PC-9 (cell line): ENCODE data around the gene TBC1D24. TPM values are rescaled to one million over a fixed set of nuclear protein-coding genes. Genes with fewer than 3 reads are reported as not detected.

Experiments used
- BruUV-seq: library from RNA; stranded (reverse); fragments of 400-500 nt; replicated peaks from 2 replicates; lab custom pipeline; 2021; lab: Mats Ljungman, UMichigan
- CTCF ChIA-PET: fragments of 300-600 bp; sonication (Branson Sonifier 250); formaldehyde crosslinking; loops from one replicate; lab custom pipeline; 2022; ENCODE audit warnings: antibody characterized with exemption; lab: Charles Lee
- POLR2A ChIA-PET: fragments of 300-600 bp; sonication (Branson Sonifier 250); formaldehyde crosslinking; loops from one replicate; lab custom pipeline; 2022; ENCODE audit warnings: antibody characterized with exemption; ENCODE audit not compliant: unreplicated experiment; lab: Charles Lee
- DNase-seq, 2 experiments: peaks; one replicate each; pipeline versions ENCODE4 v3.0.0 to v3.0.0-alpha.2; 2015 to 2022; ENCODE audit warnings: mixed read lengths in 1 of 2
- H2AFZ ChIP-seq: fragments of 200-600 bp; sonication (generic); 2 replicates; pipeline ENCODE4 v1.8.1; 2017; ENCODE audit warnings: antibody characterized with exemption
- H3F3A ChIP-seq: fragments of 200-600 bp; sonication (generic); 2 replicates; pipeline ENCODE4 v1.8.1; 2017; ENCODE audit warnings: antibody characterized with exemption, mild to moderate bottlenecking, low read depth; ENCODE audit not compliant: insufficient read depth
- H3K27ac ChIP-seq: fragments of 200-600 bp; sonication (generic); 2 replicates; pipeline ENCODE4 v1.6.1; 2016; ENCODE audit warnings: mixed run types
- H3K27me3 ChIP-seq: fragments of 200-600 bp; sonication (generic); 2 replicates; pipeline ENCODE4 v1.6.1; 2016; ENCODE audit warnings: low read depth, mixed run types; ENCODE audit not compliant: insufficient read depth
- H3K36me3 ChIP-seq: fragments of 200-600 bp; sonication (generic); 2 replicates; pipeline ENCODE4 v1.6.1; 2016; ENCODE audit warnings: low read depth, mixed run types
- H3K4me1 ChIP-seq: fragments of 200-600 bp; sonication (generic); replicated peaks from 2 replicates; pipeline ENCODE4 v1.6.1; 2016; ENCODE audit warnings: mixed run types; ENCODE audit not compliant: insufficient read depth
- H3K4me2 ChIP-seq: fragments of 200-600 bp; sonication (generic); 2 replicates; pipeline ENCODE4 v1.6.1; 2017; ENCODE audit warnings: mixed run types
- H3K4me3 ChIP-seq: fragments of 200-600 bp; sonication (generic); 2 replicates; pipeline ENCODE4 v1.6.1; 2016; ENCODE audit warnings: mixed run types
- H3K79me2 ChIP-seq: fragments of 200-600 bp; sonication (generic); 2 replicates; pipeline ENCODE4 v1.6.1; 2017; ENCODE audit warnings: low read depth, mixed run types
- H3K9me2 ChIP-seq: fragments of 200-600 bp; sonication (generic); 2 replicates; pipeline ENCODE4 v1.8.1; 2017; ENCODE audit warnings: mild to moderate bottlenecking; ENCODE audit not compliant: insufficient read depth
- H3K9me3 ChIP-seq: fragments of 200-600 bp; sonication (generic); 2 replicates; pipeline ENCODE4 v1.8.1; 2016; ENCODE audit warnings: low read depth; ENCODE audit not compliant: insufficient read depth
- H4K20me1 ChIP-seq: fragments of 200-600 bp; sonication (generic); 2 replicates; pipeline ENCODE4 v1.8.1; 2017; ENCODE audit not compliant: insufficient read depth
- EZH2 ChIP-seq: fragments of 200-600 bp; sonication (generic); IDR thresholded peaks from 2 replicates; pipeline ENCODE4 v1.8.0; 2017; ENCODE audit warnings: antibody characterized with exemption, low read depth
- intact Hi-C: fragments of 100-400 bp; cut with micrococcal nuclease; formaldehyde crosslinking; loops from one replicate; pipeline ENCODE4 v1.10.0; 2022; ENCODE audit not compliant: unreplicated experiment
- total RNA-seq: library from RNA; stranded (reverse); gene quantifications from 2 replicates; pipeline ENCODE4 v1.2.3, GENCODE V29; 2021
- TF ChIP-seq, protein P1 (sequence below): fragments of 200-600 bp; sonication (generic); conservative IDR thresholded peaks from 2 replicates; pipeline ENCODE4 v1.6.1; 2017; ENCODE audit warnings: mixed run types, antibody characterized with exemption, mild to moderate bottlenecking, moderate library complexity

The TBC1D24 gene
- total RNA-seq, 1 experiment from 2014 or later = 30.0 TPM

GRCh38 chr16:2492292-2492691, 17.4 kb downstream of the TBC1D24 start:
- no TSS peak for BruUV-seq
- no peaks in the 10 kb centered on the region; the same call in 1 of the 2 replicates for H3K79me2 ChIP-seq
- H3K4me2 ChIP-seq = no peak overlapping the region
- ChIA-PET CTCF (no interaction called here), POLR2A (no interaction called here)
- H3K27ac ChIP-seq = no peak overlapping the region
- TF ChIP-seq, protein P1, sequence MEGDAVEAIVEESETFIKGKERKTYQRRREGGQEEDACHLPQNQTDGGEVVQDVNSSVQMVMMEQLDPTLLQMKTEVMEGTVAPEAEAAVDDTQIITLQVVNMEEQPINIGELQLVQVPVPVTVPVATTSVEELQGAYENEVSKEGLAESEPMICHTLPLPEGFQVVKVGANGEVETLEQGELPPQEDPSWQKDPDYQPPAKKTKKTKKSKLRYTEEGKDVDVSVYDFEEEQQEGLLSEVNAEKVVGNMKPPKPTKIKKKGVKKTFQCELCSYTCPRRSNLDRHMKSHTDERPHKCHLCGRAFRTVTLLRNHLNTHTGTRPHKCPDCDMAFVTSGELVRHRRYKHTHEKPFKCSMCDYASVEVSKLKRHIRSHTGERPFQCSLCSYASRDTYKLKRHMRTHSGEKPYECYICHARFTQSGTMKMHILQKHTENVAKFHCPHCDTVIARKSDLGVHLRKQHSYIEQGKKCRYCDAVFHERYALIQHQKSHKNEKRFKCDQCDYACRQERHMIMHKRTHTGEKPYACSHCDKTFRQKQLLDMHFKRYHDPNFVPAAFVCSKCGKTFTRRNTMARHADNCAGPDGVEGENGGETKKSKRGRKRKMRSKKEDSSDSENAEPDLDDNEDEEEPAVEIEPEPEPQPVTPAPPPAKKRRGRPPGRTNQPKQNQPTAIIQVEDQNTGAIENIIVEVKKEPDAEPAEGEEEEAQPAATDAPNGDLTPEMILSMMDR = no peak
- TF ChIP-seq EZH2 = no peak
- intact Hi-C loops = no loop called here
- no peaks in the 10 kb centered on the region for H3F3A ChIP-seq
- H3K4me3 ChIP-seq = no peak overlapping the region
- no peaks in the 10 kb centered on the region for H4K20me1 ChIP-seq
- no peak for DNase-seq
- no peaks in the 10 kb centered on the region for H3K4me1 ChIP-seq
- no peak overlapping the region for H2AFZ ChIP-seq
- no peaks in the 10 kb centered on the region for H3K9me2 ChIP-seq
- H3K36me3 ChIP-seq = no peaks in the 10 kb centered on the region
- H3K9me3 ChIP-seq = no peaks in the 10 kb centered on the region
- H3K27me3 ChIP-seq = no peaks in the 10 kb centered on the region

GRCh38 chr16:2493605-2494004, 18.7 kb downstream of the TBC1D24 start:
- ChIA-PET POLR2A (no interaction called here), CTCF (no interaction called here)
- no peak for DNase-seq
- no peaks in the 10 kb centered on the region for H3K9me2 ChIP-seq
- H3K79me2 ChIP-seq = no peaks in the 10 kb centered on the region; the same call in 1 of the 2 replicates
- no peaks in the 10 kb centered on the region for H3K9me3 ChIP-seq
- H3K27me3 ChIP-seq = no peaks in the 10 kb centered on the region
- BruUV-seq = no TSS peak
- no peak for TF ChIP-seq EZH2
- TF ChIP-seq, protein P1 = no peak
- no peaks in the 10 kb centered on the region for H3F3A ChIP-seq
- H3K36me3 ChIP-seq = no peaks in the 10 kb centered on the region
- intact Hi-C loops = no loop called here
- no peak overlapping the region for H3K4me2 ChIP-seq
- no peak overlapping the region for H2AFZ ChIP-seq
- no peak overlapping the region for H3K4me3 ChIP-seq
- H3K27ac ChIP-seq = no peak overlapping the region
- 0 out of 2 replicates have a peak, but pooled peaks cover 4% of the 10 kb centered on the region for H4K20me1 ChIP-seq
- H3K4me1 ChIP-seq = no peaks in the 10 kb centered on the region

DNA sequence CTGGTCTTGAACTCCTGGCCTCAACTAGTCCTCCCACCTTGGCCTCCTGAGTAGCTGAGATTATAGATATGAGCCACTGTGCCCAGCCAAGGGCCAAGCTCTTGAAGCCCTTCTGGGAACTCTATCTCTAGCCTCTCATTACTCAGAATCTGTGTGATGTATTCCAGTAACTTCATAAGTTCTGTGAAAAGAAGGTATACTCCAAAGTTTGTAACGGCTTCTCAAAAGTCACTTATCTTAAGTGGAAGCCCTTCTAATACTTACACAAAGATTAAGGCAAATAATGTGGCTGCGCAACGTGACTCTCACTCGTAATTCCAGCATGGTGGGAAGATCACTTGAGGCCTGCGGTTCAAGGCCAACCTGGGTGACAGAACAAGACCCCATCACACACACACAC, 19.7 kb downstream of the TBC1D24 start:
- BruUV-seq = no TSS peak
- Histone ChIP-seq H3K36me3 (no peaks in the 10 kb centered on the region), H3F3A (no peaks in the 10 kb centered on the region), H2AFZ (no peak overlapping the region), H3K27ac (no peak overlapping the region), H3K9me3 (no peaks in the 10 kb centered on the region), H3K4me1 (no peaks in the 10 kb centered on the region), H3K27me3 (no peaks in the 10 kb centered on the region), H3K9me2 (no peaks in the 10 kb centered on the region), H3K4me2 (no peak overlapping the region), H3K79me2 (no peaks in the 10 kb centered on the region; the same call in 1 of the 2 replicates), H4K20me1 (0 out of 2 replicates have a peak, but pooled peaks cover 4% of the 10 kb centered on the region), H3K4me3 (no peak overlapping the region)
- DNase-seq = no peak
- intact Hi-C loops = no loop called here
- TF ChIP-seq, protein P1 = no peak
- no peak for TF ChIP-seq EZH2
- ChIA-PET POLR2A (no interaction called here), CTCF (interaction anchor here (0.6 kb wide), 1 partner anchor 472 kb away, joined by 5 read pairs; no protein-coding TSS in a partner anchor)
